NCI-H774 (cell line): ENCODE measurements around the gene C1QTNF9B.
"Not testable (repeated sequence)": the region's sequence is repeated elsewhere in the genome, so short reads cannot be mapped to it uniquely, and the experiment has no call there.

Experiments
- DNase-seq: peaks from one replicate; lab custom pipeline; 2025; lab: John Stamatoyannopoulos, UW

C1QTNF9B gene

DNA sequence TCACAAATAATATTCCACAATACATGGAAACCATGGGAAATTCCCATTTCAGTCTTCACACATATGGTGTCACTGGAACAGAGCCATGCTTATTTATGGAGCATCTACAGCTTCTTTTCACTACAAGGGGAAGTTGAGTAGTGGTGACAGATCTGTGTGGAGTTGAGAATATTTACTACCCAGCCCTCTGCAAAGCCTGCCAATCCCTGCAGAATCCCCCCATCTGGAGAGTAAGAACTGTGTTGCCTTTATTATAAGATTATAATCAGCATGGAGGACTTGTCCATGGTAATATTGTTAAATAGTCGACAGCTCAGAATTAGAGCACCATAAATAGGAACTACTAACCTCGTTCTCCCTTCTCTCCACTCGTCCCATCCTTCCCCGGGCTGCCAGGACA is 3.5 kb downstream of the C1QTNF9B start:
- DNase-seq = not testable (repeated sequence)

DNA sequence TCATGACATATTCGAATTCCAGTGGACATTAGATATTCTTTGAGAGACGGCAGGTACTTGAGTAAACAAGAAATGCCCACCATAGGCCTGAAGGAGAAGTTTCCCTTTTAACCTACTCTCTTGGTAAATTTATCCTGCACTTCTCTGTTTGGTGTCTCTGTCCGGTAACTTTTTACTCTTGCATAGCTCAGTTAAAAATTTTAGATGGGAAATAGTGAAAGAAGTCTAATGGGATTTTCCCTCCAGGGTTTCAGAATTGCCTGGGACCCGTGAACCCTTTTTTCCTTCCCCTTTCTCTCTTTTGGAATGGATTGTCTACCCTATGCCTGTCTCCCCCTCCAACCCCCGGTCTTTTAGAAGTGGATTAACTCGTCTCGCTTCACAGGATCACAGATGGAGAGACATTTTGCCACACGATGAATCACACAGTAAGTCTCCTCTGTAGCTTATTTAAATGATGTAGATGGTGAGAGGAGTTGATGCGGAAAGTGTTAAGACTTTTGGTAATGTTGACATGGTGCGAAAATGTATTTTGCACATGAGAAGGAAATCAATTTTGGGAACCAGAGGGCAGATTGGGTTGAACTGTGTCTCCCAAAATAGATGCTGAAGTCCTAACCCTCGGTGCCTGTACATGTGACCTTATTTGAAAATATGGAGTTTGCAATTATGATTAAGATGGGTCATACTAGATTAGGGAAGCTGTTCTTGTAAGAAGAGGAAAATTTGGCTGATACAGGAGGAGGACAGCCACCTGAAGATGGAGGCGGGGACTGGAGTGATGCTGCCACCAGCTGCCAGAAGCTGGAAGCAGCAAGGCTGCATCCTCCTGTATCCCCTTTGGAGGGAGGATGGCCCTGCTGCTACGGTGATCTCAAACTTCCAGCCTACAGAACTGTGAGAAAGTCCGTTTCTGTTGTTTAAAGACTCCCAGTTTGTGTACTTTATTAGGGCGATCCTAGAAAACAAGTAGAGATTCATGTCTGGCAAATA is 7.4 kb downstream of the C1QTNF9B start:
- DNase-seq = no peak

DNA sequence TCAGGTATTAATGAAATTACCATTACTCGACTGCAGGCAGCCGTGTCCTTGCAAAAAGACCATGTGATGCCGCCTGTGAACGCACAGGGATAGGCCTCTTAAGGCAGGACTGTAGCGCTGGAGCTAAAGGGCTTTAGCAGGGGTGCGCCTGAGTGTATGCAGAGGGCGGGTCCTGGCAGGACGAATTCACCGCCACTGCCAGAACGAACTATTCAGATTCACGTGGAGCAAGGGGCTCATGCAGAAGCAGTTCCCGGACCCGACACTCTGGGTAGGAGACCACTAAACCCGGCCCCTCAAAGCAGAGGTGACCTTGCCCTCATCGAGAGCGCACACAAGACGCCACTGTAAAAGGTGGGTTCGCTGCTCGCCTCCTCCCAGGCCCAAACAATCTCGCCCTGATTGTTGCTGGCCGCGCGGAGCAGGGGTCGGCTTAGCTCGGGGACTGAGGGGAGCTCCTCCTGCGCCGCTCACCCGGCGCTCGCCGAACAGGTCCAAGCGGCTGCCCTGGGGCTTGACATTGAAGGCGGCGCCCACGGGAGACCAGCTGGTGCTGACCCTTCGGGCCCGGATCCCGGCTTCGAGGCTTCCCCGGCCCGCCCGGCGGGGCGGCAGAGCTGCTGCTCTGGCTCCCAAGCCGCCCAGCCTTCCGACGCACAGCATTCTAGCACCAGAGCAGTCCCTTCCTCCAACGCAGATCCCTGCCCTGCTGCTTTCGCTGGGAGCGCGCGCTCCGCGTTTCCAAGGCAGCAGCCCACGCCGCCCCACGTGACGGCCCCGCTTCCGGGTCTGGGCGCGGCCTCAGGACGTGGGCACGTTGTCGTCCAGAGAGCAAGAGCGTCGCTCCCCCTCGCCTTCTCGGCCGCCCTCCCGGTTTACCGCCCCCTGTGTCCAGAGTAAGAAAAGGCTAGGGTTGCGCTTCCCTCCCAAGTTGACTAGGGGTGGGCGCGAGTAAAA is 8.4 kb downstream of the C1QTNF9B start, which contains the start of gene MIPEP:
MIPEP (minus strand) TSS at position 743 of the 957 bp plus-strand sequence; CDS start at position 663, 80 bp downstream.
- peak; percentile 82 for DNase-seq

DNA sequence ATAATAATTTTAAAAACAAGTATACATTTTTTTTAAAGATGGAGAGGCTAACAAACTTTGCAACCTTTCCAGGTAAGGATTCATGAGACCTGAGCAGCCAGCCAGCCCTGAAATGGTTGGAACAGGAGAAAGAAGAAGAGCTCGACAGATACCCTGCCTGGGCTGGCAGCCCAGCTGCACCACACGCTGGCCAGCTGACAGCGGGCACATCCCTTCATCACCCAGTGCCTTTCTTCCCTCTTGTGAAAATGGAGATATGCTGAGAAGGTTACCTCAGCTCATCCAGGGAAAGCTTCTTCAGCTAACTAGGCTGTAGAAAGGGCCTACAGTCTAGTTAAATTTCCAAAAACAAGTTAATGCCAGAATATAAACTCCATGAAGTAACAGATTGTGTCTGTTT is 12.9 kb downstream of the C1QTNF9B start:
- not testable (repeated sequence) for DNase-seq

DNA sequence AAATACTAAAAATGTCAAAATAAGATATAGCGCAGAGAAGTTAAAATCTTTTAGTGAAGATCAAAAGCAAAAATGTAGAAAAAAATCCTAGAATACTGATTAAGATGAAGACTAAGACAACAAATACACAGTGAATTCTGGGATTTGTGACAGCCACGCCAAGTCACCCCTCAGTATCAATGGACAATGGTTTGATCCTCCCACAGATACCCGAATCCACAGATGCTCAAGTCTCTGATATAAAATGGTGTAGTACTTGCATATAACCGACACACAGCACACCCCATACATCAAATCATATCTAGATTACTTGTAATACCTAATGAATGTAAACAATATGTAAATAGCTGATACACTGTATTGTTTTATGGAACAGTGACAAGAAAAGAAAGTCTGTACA is 14.0 kb downstream of the C1QTNF9B start:
- no peak for DNase-seq

DNA sequence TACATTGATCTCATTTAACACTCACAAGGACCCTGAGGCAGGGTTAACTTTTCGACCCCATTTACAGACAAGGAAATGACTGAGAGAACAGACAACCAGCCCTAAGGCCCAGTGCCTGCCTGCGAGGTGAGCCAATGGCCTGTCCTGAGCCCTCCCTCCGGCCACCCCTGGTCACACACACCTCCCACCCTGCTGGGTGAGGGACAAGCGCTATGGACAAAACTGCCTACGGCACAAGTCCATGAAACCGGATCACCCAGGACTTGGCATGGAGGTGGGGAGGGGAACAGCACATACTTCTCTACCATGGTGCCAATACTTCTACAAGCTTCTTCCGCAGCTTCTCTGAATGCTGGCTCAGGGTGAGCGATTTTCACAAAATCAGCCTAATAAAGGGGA is 15.9 kb downstream of the C1QTNF9B start:
- not testable (repeated sequence) for DNase-seq

DNA sequence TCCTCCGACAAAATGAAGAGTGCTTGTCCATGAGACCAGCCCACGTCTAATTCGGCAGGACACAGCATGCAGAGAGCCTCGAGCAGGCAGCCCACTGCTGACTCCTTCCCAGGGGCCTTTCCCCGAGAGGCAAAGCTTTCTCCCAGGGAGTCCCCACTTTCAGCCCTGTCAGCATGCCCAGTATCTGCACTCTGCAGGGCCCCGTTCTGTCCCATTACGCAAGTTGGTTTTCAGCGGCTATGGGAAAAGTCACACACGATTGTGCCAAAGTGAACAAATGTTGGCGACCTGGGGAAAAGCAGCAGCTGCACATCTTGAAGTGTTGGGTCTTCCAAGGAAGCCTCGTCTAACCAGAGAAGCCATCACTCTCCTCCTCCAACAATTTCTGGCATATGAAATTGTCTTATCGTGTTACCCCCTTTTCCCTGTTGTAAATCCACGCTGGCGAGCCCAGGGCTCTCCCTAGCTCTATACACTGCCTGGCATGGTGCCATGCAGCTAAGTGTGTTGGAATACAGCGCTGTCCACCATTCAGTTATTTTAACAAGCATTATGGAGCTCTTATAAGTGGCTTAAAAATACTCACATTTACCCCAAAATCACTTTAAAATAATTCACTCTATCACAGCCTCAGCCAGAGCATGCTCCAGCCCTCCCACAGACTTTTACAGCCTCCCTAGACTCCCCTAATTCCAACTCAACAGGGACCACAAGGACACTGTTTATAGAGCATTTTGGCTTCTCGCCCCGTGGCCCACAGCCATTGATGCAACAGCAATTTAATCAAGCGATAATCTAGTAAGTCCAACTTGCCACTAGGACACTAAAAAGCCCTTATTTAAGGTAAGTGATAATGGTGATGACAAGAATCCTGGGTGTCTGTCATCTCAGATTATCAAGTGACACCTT is 16.6 kb downstream of the C1QTNF9B start:
- DNase-seq = not testable (repeated sequence)

DNA sequence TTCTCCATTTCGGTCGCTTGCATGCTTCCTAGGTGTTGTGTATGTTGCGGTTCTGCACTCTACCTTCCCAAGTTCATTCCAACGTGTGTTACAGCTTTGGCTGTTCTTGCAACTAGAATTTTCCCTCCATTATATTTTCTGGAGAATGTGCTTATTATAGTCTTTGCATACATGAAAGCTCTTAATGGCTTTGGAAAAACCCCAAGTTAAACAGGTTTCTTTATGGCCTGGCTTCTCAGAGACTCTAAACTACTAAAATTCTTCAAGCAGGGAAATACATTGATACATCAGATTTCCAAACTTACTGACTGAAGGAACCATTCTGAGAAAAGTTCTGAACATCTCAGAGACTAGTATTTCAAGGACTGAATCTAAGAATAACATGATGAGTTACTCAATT is 20.0 kb downstream of the C1QTNF9B start:
- no peak for DNase-seq

- DNase-seq = no peak
Observed at GRCh38 chr13:23876265-23876664, 21.0 kb downstream of the C1QTNF9B start.

GRCh38 chr13:23871616-23872220 is 25.6 kb downstream of the C1QTNF9B start:
- peak; percentile 8 for DNase-seq

- DNase-seq = no peak
Observed at GRCh38 chr13:23870356-23871140, 26.8 kb downstream of the C1QTNF9B start.

DNA sequence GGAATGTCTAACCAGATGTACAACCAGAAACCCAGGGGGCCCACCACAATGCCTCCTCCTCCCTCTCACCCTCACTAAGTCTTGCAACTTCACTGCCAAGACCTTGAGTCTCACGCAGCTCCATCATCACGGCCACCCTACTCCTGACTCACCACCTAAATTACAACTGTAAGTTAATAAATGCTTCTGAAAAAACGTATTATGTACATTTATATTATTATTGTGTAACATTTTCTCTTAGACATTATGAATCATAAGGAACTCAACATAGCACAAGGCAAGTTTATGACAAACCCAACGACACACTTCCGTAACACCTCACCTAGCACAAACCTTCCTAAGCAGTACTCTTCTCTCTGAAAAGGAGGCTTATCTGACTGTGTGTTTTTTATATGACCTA is 28.8 kb downstream of the C1QTNF9B start:
- DNase-seq = no peak

DNA sequence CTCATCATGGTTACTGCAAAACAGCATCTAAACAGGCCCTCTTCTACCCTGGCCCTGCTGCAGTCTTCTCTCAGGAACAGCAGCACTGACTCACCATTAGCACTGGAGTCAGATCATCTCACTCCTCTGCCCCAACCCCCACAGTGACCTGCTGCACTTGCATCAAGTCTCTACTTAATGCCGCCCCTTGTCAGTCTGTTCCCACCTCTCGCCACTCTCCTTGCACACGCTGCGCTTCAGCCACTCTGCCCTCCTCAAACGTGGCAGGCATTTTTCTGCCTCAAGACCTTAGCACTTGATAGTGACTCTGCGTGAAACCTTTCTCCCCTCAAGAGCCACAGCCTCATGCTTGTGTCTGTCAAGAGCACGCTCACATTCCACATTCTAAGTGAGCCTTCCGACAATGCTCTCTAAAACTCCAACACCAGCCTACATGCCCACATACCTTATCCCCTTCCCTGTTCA is 30.2 kb downstream of the C1QTNF9B start:
- DNase-seq = no peak

DNA sequence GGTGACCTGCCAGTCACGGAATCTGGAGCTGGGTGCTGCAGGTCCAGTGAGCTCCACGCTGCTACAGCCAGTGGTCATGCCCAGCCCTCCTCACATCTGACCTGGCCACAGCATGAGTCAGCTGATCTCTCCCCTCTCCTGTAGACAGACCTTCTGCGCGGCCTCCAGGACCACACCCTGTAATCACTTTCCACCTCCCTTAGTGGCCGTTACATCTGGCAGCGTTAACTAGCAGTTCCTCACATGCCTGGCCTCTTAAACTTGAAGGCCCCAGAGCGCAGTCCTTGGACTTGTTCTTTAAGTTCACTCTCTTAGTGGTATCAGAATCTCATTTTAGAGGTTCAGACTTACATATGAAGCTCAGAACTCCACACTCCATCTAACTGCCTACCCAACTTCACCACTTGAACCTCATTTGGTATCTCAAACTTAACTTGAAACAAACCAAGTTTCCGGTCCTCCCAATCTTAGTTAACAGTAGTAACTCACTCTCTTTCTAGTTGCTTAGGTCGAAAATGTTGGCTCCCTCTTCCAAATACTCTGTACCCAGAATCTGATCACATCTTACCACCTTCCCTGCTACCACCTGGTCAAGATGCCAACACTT is 30.8 kb downstream of the C1QTNF9B start:
- no peak for DNase-seq

DNA sequence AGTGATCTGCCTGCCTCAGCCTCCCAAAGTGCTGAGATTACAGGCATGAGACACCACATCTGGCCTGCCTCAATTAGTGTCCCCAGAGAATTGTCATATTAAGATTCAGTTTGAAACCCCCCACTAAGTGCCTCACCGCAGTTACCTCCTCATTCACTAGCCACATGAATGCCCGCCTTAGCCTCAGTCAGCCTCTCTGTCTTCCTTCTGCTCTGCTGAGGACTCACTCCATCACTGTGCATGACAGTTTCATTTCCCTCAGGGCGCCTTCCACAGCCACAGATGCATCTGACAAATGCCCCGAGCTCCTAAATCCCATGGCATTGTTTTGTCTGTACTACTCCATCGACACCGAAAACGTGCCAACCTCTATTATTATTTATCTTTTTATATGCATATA is 31.4 kb downstream of the C1QTNF9B start:
- no peak for DNase-seq

GRCh38 chr13:23865026-23865425 is 32.3 kb downstream of the C1QTNF9B start:
- DNase-seq = no peak

DNA sequence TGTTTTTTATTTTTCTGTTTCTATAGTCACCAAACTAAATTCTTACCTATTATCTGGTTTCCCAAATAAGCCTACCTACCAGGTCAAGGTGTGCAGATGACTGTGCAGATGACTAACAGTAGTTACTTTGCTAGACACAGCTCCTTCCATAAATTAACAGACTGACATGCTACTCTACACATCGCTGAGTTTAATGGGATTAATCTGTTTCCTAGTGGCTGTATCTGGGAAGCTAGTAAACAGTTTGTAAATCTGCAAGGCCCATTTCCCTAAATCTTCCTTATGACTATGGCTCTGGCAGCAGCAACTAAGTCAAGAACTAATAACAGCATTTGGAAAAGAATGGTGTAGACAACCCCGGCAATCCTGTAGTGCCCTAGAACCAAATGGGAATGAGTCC is 36.0 kb downstream of the C1QTNF9B start:
- DNase-seq = no peak

- DNase-seq = no peak
Observed at GRCh38 chr13:23859904-23860303, 37.4 kb downstream of the C1QTNF9B start.

- no peak for DNase-seq
Observed at GRCh38 chr13:23859455-23859854, 37.8 kb downstream of the C1QTNF9B start.

GRCh38 chr13:23858546-23858945 is 38.8 kb downstream of the C1QTNF9B start:
- no peak for DNase-seq
